Hematopoietic multipotent progenitor cell treated with erythropoietin and hydrocortisone succinate and interleukin-3 and kit ligand, for 8 days (in vitro differentiated cells): ENCODE measurements around the gene ALDH16A1.
"Not testable (repeated sequence)": the region's sequence is repeated elsewhere in the genome, so short reads cannot be mapped to it uniquely, and the experiment has no call there.

Experiments
- DNase-seq: peaks from one replicate; pipeline ENCODE4 v3.0.0-alpha.2; 2015

ALDH16A1 gene

GRCh38 chr19:49441210-49441959 is 11.6 kb upstream of the ALDH16A1 start, which contains the start of gene SLC17A7:
Gene SLC17A7, minus strand, starts transcription at chr19:49441527. Its CDS starts 148 bp downstream, at chr19:49441379.
- peak; percentile 22 for DNase-seq

- DNase-seq: no peak
Observed at GRCh38 chr19:49441960-49442350, 11.1 kb upstream of the ALDH16A1 start.

GRCh38 chr19:49442354-49442753 is 10.7 kb upstream of the ALDH16A1 start:
- DNase-seq: peak; percentile 16

- DNase-seq: peak; percentile 66
Observed at GRCh38 chr19:49442771-49443365, 10.2 kb upstream of the ALDH16A1 start.

- peak; percentile 95 for DNase-seq
Observed at GRCh38 chr19:49443366-49444099, 9.5 kb upstream of the ALDH16A1 start.

GRCh38 chr19:49444100-49444700 is 8.8 kb upstream of the ALDH16A1 start:
- not testable (repeated sequence) for DNase-seq

- DNase-seq: no peak
Observed at GRCh38 chr19:49445997-49446396, 7.0 kb upstream of the ALDH16A1 start.

- peak; percentile 80 for DNase-seq
Observed at GRCh38 chr19:49447485-49448431, 5.3 kb upstream of the ALDH16A1 start.

GRCh38 chr19:49448432-49448786 is 4.6 kb upstream of the ALDH16A1 start:
- DNase-seq: no peak

GRCh38 chr19:49450405-49450804 is 2.6 kb upstream of the ALDH16A1 start:
- DNase-seq: no peak

- DNase-seq: peak; percentile 100
Observed at GRCh38 chr19:49451430-49452181, 1.4 kb upstream of the ALDH16A1 start, which contains the start of gene PIH1D1. Gene PIH1D1, minus strand, starts transcription at chr19:49451814. Its CDS starts 240 bp downstream, at chr19:49451574.

- no peak for DNase-seq
Observed at GRCh38 chr19:49453757-49454240, 774 bp downstream of the ALDH16A1 start.

- DNase-seq: no peak
Observed at GRCh38 chr19:49455773-49456172, 2.7 kb downstream of the ALDH16A1 start.

GRCh38 chr19:49456326-49456725 is 3.3 kb downstream of the ALDH16A1 start:
- no peak for DNase-seq

GRCh38 chr19:49458567-49458903 is 5.5 kb downstream of the ALDH16A1 start:
- no peak for DNase-seq

- no peak for DNase-seq
Observed at GRCh38 chr19:49459388-49459787, 6.4 kb downstream of the ALDH16A1 start.

GRCh38 chr19:49461130-49461529 is 8.1 kb downstream of the ALDH16A1 start:
- DNase-seq: not testable (repeated sequence)

GRCh38 chr19:49461656-49462055 is 8.6 kb downstream of the ALDH16A1 start:
- no peak for DNase-seq

GRCh38 chr19:49462492-49462891 is 9.5 kb downstream of the ALDH16A1 start:
- DNase-seq: no peak

GRCh38 chr19:49463960-49464740 is 11.1 kb downstream of the ALDH16A1 start:
- DNase-seq: no peak
